GM12892 (cell line): ENCODE results near the gene TAF6.

Experiments
- POLR2AphosphoS5 ChIP-seq: IDR thresholded peaks from 2 replicates; pipeline ENCODE4 v1.6.1; 2011; ENCODE audit warnings: low read depth, low read length, control low read depth
- TAF1 ChIP-seq: IDR thresholded peaks from 2 replicates; pipeline ENCODE4 v1.6.1; 2011; ENCODE audit warnings: low read depth, mild to moderate bottlenecking, control low read depth, low read length, borderline replicate concordance

DNA sequence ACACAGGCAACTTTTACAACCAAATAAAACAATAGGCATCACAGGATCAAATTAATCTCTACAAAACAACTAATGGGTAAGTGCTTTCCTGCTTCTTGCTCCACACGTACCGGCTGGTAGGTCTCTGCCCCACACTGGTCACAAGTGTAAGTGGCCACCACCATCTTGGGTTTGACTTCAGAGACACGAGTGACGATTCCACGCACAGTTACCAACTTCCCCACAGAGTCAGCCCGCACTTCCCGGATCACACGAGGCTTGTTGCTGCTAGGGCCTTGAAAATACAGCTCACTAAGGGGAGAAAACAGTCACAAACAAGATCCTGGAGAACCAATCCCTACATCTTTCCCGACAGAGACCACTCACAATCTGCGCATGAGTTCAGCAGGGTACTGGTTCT is 20.2 kb downstream of the TAF6 start:
- TF ChIP-seq TAF1 (no peak), POLR2AphosphoS5 (no peak)
